A549 (cell line): ENCODE data around the gene FOXRED2. TPM values are rescaled to one million over a fixed set of nuclear protein-coding genes. Genes with fewer than 3 reads are reported as not detected.
A peak's percentile ranks its signal among the peaks of the same experiment; 100 is the strongest.

Experiments
- ATAC-seq, 2 experiments: fragments of 200-7000 bp in 1 of 2; fragments of >200 bp in 1 of 2; cut with Nextera tagmentation in 1 of 2; cut with Tn5 transposase in 1 of 2; 3 replicates each; pipeline versions ENCODE4 v1.8.0 to v1.9.1; 2018 to 2020; ENCODE audit warnings: mild to moderate bottlenecking in 1 of 2, moderate library complexity in 1 of 2
- CTCF ChIA-PET: fragments of 300-600 bp; sonication (Branson Sonifier 250); formaldehyde crosslinking; extraction: SDS; loops from one replicate; lab custom pipeline; 2021; ENCODE audit warnings: antibody characterized with exemption, inconsistent platforms; lab: Yijun Ruan, JAX
- POLR2A ChIA-PET: fragments of 350-600 bp; formaldehyde crosslinking; extraction: SDS; loops from one replicate; lab custom pipeline; 2021; ENCODE audit warnings: antibody characterized with exemption, inconsistent platforms; lab: Yijun Ruan, JAX
- DNase-seq, 2 experiments: peaks; one replicate each; pipeline versions ENCODE4 v3.0.0 to v3.0.0-alpha.2; 2011 to 2016; ENCODE audit warnings: low read depth in 1 of 2, low spot score in 1 of 2
- FAIRE-seq: peaks from 2 replicates; lab custom pipeline; 2011; peaks lifted over from hg19 to GRCh38; lab: Jason Lieb, UNC
- H3K27ac ChIP-seq, 2 experiments: fragments of >200 bp; sonication (Bioruptor Twin); formaldehyde crosslinking; 3 replicates each; pipeline ENCODE4 v1.5.1; 2016 to 2017
- H3K4me1 ChIP-seq: fragments of >200 bp; sonication (Bioruptor Twin); formaldehyde crosslinking; 3 replicates; pipeline ENCODE4 v1.6.1; 2016
- H3K4me2 ChIP-seq: fragments of >200 bp; sonication (Bioruptor Twin); formaldehyde crosslinking; 3 replicates; pipeline ENCODE4 v1.6.1; 2016
- H3K4me3 ChIP-seq: fragments of >200 bp; sonication (Bioruptor Twin); formaldehyde crosslinking; 3 replicates; pipeline ENCODE4 v1.5.1; 2016
- H3K9me3 ChIP-seq: fragments of >200 bp; sonication (Bioruptor Twin); formaldehyde crosslinking; 3 replicates; pipeline ENCODE4 v1.6.1; 2016
- CBX8 ChIP-seq: fragments of 200-600 bp; sonication (generic); IDR thresholded peaks from 2 replicates; pipeline ENCODE4 v1.6.1; 2016
- CHD2 ChIP-seq: fragments of 150-350 bp; IDR thresholded peaks from 2 replicates; pipeline ENCODE4 v1.6.1; 2014; ENCODE audit warnings: low read length; ENCODE audit not compliant: partially characterized antibody
- CHD4 ChIP-seq: fragments of 200-600 bp; sonication (generic); IDR thresholded peaks from 2 replicates; pipeline ENCODE4 v1.6.1; 2016; ENCODE audit warnings: antibody characterized with exemption, mild to moderate bottlenecking, borderline replicate concordance
- EHMT2 ChIP-seq: fragments of 200-600 bp; sonication (generic); IDR thresholded peaks from 2 replicates; pipeline ENCODE4 v1.6.1; 2016; ENCODE audit warnings: antibody characterized with exemption, low read depth, mild to moderate bottlenecking, moderate library complexity
- EP300 ChIP-seq, 2 experiments: fragments of >200 bp; sonication (Bioruptor Twin); formaldehyde crosslinking; IDR thresholded peaks; 2 replicates in 1 of 2; 3 replicates in 1 of 2; pipeline ENCODE4 v1.6.1; 2016 to 2017
- FOSL2 ChIP-seq, 2 experiments: fragments of 450-650 bp in 1 of 2; fragments of >200 bp in 1 of 2; sonication (Bioruptor Twin) in 1 of 2; formaldehyde crosslinking; IDR thresholded peaks; 2 replicates each; pipeline versions ENCODE4 v1.5.0 to v1.6.1; 2016 to 2020; ENCODE audit warnings: mild to moderate bottlenecking in 1 of 2, moderate library complexity in 1 of 2
- GATA3 ChIP-seq: IDR thresholded peaks from 2 replicates; pipeline ENCODE4 v1.6.1; 2012; ENCODE audit warnings: borderline replicate concordance
- HDAC2 ChIP-seq: fragments of 200-600 bp; sonication (generic); IDR thresholded peaks from 2 replicates; pipeline ENCODE4 v1.6.1; 2016
- HEYL ChIP-seq: fragments of 250-450 bp; sonication (Bioruptor Pico); IDR thresholded peaks from 2 replicates; pipeline ENCODE4 v1.8.0; 2021; ENCODE audit warnings: mild to moderate bottlenecking, moderate library complexity
- HMGXB4 ChIP-seq: fragments of 250-450 bp; sonication (Bioruptor Pico); IDR thresholded peaks from 2 replicates; pipeline ENCODE4 v1.5.0; 2021; ENCODE audit warnings: mild to moderate bottlenecking, moderate library complexity, borderline replicate concordance
- HOXA7 ChIP-seq: fragments of 250-450 bp; sonication (Bioruptor Pico); IDR thresholded peaks from 2 replicates; pipeline ENCODE4 v1.5.0; 2020; ENCODE audit warnings: mild to moderate bottlenecking, moderate library complexity
- HOXB13 ChIP-seq: fragments of 250-450 bp; sonication (Bioruptor Pico); IDR thresholded peaks from 2 replicates; pipeline ENCODE4 v1.5.0; 2020; ENCODE audit warnings: low read depth, mild to moderate bottlenecking, moderate library complexity
- JUN ChIP-seq, 2 experiments: fragments of >200 bp; sonication (Bioruptor Twin); formaldehyde crosslinking; IDR thresholded peaks; 2 replicates in 1 of 2; 3 replicates in 1 of 2; pipeline ENCODE4 v1.6.1; 2016 to 2017
- MAFK ChIP-seq: fragments of 450-650 bp; IDR thresholded peaks from 2 replicates; pipeline ENCODE4 v1.6.1; 2014; ENCODE audit not compliant: partially characterized antibody
- MAX ChIP-seq: IDR thresholded peaks from 2 replicates; pipeline ENCODE4 v1.6.1; 2012
- MYC ChIP-seq: IDR thresholded peaks from 2 replicates; pipeline ENCODE4 v1.6.1; 2012; ENCODE audit warnings: mild to moderate bottlenecking, inconsistent platforms, low read length, improper control_type of control experiment, borderline replicate concordance
- NPAS2 ChIP-seq: fragments of 250-450 bp; sonication (Bioruptor Pico); IDR thresholded peaks from 2 replicates; pipeline ENCODE4 v1.8.0; 2022; ENCODE audit warnings: mild to moderate bottlenecking, moderate library complexity, borderline replicate concordance
- NR3C1 ChIP-seq: fragments of >200 bp; sonication (Bioruptor Twin); formaldehyde crosslinking; IDR thresholded peaks from 3 replicates; pipeline ENCODE4 v1.6.1; 2017
- PBX3 ChIP-seq: IDR thresholded peaks from 2 replicates; pipeline ENCODE4 v1.6.1; 2012
- PHF8 ChIP-seq: fragments of 200-600 bp; sonication (generic); IDR thresholded peaks from 2 replicates; pipeline ENCODE4 v1.6.1; 2016; ENCODE audit warnings: low read depth, mild to moderate bottlenecking, antibody characterized with exemption, moderate library complexity, borderline replicate concordance
- RAD21 ChIP-seq, 2 experiments: fragments of >200 bp in 1 of 2; sonication (Bioruptor Twin) in 1 of 2; formaldehyde crosslinking in 1 of 2; IDR thresholded peaks in 1 of 2; conservative IDR thresholded peaks in 1 of 2; 2 replicates in 1 of 2; 3 replicates in 1 of 2; pipeline ENCODE4 v1.6.1; 2012 to 2018; ENCODE audit warnings: inconsistent platforms in 1 of 2
- RARB ChIP-seq: fragments of 250-450 bp; sonication (Bioruptor Pico); IDR thresholded peaks from 2 replicates; pipeline ENCODE4 v1.8.0; 2021; ENCODE audit warnings: mild to moderate bottlenecking, moderate library complexity
- RFX5 ChIP-seq: fragments of 450-650 bp; IDR thresholded peaks from 2 replicates; pipeline ENCODE4 v1.7.1; 2014; ENCODE audit warnings: antibody characterized with exemption, mild to moderate bottlenecking, moderate library complexity
- RNF2 ChIP-seq: fragments of 200-600 bp; sonication (generic); IDR thresholded peaks from 2 replicates; pipeline ENCODE4 v1.6.1; 2016; ENCODE audit warnings: low read depth, mild to moderate bottlenecking, antibody characterized with exemption, moderate library complexity, borderline replicate concordance
- SMC3 ChIP-seq: fragments of >200 bp; sonication (Bioruptor Twin); formaldehyde crosslinking; IDR thresholded peaks from 3 replicates; pipeline ENCODE4 v1.6.1; 2018; ENCODE audit warnings: inconsistent platforms
- SREBF2 ChIP-seq: fragments of 450-650 bp; IDR thresholded peaks from 2 replicates; pipeline ENCODE4 v1.6.1; 2014; ENCODE audit warnings: mild to moderate bottlenecking, moderate library complexity
- TP53 ChIP-seq: fragments of 250-450 bp; sonication (Bioruptor Pico); IDR thresholded peaks from 2 replicates; pipeline ENCODE4 v1.5.0; 2021; ENCODE audit warnings: mild to moderate bottlenecking, moderate library complexity
- USF2 ChIP-seq: fragments of 450-650 bp; IDR thresholded peaks from 2 replicates; pipeline ENCODE4 v1.6.1; 2014; ENCODE audit warnings: antibody characterized with exemption
- ZFP36 ChIP-seq: fragments of 450-650 bp; IDR thresholded peaks from 2 replicates; pipeline ENCODE4 v1.6.1; 2014; ENCODE audit warnings: borderline replicate concordance; ENCODE audit not compliant: partially characterized antibody
- ZNF302 ChIP-seq: fragments of 250-450 bp; sonication (Bioruptor Pico); IDR thresholded peaks from 2 replicates; pipeline ENCODE4 v1.9.0; 2021; ENCODE audit warnings: inconsistent platforms, mild to moderate bottlenecking, moderate library complexity
- ZSCAN20 ChIP-seq: fragments of 250-450 bp; sonication (Bioruptor Pico); IDR thresholded peaks from 2 replicates; pipeline ENCODE4 v1.8.0; 2022; ENCODE audit warnings: mild to moderate bottlenecking, moderate library complexity
- WGBS: methylation state at CpG from one replicate; pipeline ENCODE4 v1.1.6; 2017; ENCODE audit errors: missing lambda C conversion rate; 5-methylcytosine and 5-hydroxymethylcytosine counted together
- polyA plus RNA-seq, 4 experiments: library from polyadenylated mRNA; depleted of rRNA in 3 of 4; stranded (reverse); fragments of >200 nt; fragmentation: RNase III in 1 of 4; extraction: RNeasy Plus Mini Kit Qiagen cat#74134 plus additional on column Dnase treatment in 1 of 4; gene quantifications; 2 replicates in 3 of 4; 3 replicates in 1 of 4; pipeline ENCODE4 v1.2.3, GENCODE V29; 2011 to 2017

FOXRED2 gene
- polyA plus RNA-seq, 2 of the 4 experiments (the other 2 are of a cell fraction), result 5.7 to 12.3 TPM

GRCh38 chr22:36463783-36464184 lies 43.1 kb downstream of the FOXRED2 start:
- no peak for FAIRE-seq
- 93% methylated on average over 16 of the region's 17 CpGs for WGBS
- Histone ChIP-seq H3K4me1 (peaks cover 84% of the 10 kb centered on the region), H3K4me2 (no peak overlapping the region), H3K4me3 (no peak overlapping the region), H3K27ac (peak overlapping the region; percentile 77 to 98), H3K9me3 (no peaks in the 10 kb centered on the region)
- no peak for ATAC-seq
- CTCF ChIA-PET, result interaction anchor here (1.0 to 11.3 kb wide), 2 partner anchors 23 to 162 kb away, joined by 3 to 113 read pairs; no protein-coding TSS in a partner anchor
- no peak for DNase-seq
- TF ChIP-seq CBX8 (no peak), FOSL2 (IDR thresholded peaks at IDR 0.05) (no peak), FOSL2 (CRISPR knock-in tag; IDR thresholded peaks at IDR 0.05) (no peak), EP300 (IDR thresholded peaks at IDR 0.05) (no peak), MYC (no peak), USF2 (no peak), PHF8 (no peak), NPAS2 (no peak), CHD4 (no peak), HOXB13 (CRISPR knock-in tag) (no peak), TP53 (CRISPR knock-in tag) (no peak), HEYL (CRISPR knock-in tag) (no peak), ZNF302 (CRISPR knock-in tag) (no peak), ZSCAN20 (CRISPR knock-in tag) (no peak), RNF2 (no peak), RAD21 (conservative IDR thresholded peaks at IDR 0.05 in 1 of 2, IDR thresholded peaks at IDR 0.05 in 1 of 2) (no peak), MAFK (no peak)
- POLR2A ChIA-PET, result no interaction called here

- ChIA-PET CTCF (interaction anchor here (0.6 to 11.3 kb wide), 7 partner anchors 9 to 911 kb away, joined by 3 to 113 read pairs (median 3); partner anchors contain the start of gene MYH9), POLR2A (interaction anchor here (0.8 to 1.4 kb wide), 3 partner anchors 20 to 74 kb away, joined by 3 to 6 read pairs (median 3); partner anchors contain the start of genes MYH9 and TXN2)
- Histone ChIP-seq H3K27ac (peak overlapping the region; percentile 77 to 98), H3K4me2 (peak overlapping the region; percentile 65), H3K4me3 (no peak overlapping the region), H3K4me1 (peaks cover 68% of the 10 kb centered on the region), H3K9me3 (no peaks in the 10 kb centered on the region)
- 38% methylated on average over 9 of the region's 16 CpGs for WGBS
- ATAC-seq, result peak; percentile 84 to 89
- peak; percentile 79 for FAIRE-seq
- DNase-seq, result peak; percentile 69 to 90
- peak; percentile 65 for TF ChIP-seq MAX
- peak; percentile 20 to 68; a peak in 2 of 5 replicates for TF ChIP-seq EP300 (IDR thresholded peaks at IDR 0.05)
- TF ChIP-seq FOSL2 (IDR thresholded peaks at IDR 0.05), result no peak
- peak; percentile 69 for TF ChIP-seq FOSL2 (CRISPR knock-in tag; IDR thresholded peaks at IDR 0.05)
- no peak for TF ChIP-seq EHMT2
- TF ChIP-seq HMGXB4 (CRISPR knock-in tag), result no peak
- no peak for TF ChIP-seq NR3C1
- TF ChIP-seq RARB (CRISPR knock-in tag), result no peak
- no peak for TF ChIP-seq HEYL (CRISPR knock-in tag)
- no peak for TF ChIP-seq SREBF2
- TF ChIP-seq PBX3, result no peak
- no peak for TF ChIP-seq HOXA7
- TF ChIP-seq ZFP36, result peak; percentile 83
- no peak for TF ChIP-seq HDAC2
- TF ChIP-seq CHD2, result no peak
- peak; percentile 55; the same call in 1 of the 2 replicates for TF ChIP-seq HOXB13 (CRISPR knock-in tag)
- peak; percentile 43; the same call in 1 of the 2 replicates for TF ChIP-seq GATA3
- TF ChIP-seq USF2, result no peak
- TF ChIP-seq SMC3, result 0 out of 3 replicates have a peak, but pooled peaks have one; percentile 10
- TF ChIP-seq JUN (IDR thresholded peaks at IDR 0.05), result peak in 1 of 2 experiments; percentile 51; a peak in 1 of 5 replicates
- TF ChIP-seq RFX5, result no peak
- no peak for TF ChIP-seq MYC
- TF ChIP-seq PHF8, result no peak
Observed at GRCh38 chr22:36461665-36462649, 44.9 kb downstream of the FOXRED2 start.
